Activated CD4-positive, CD25-positive, alpha-beta regulatory T cell treated with anti-CD3 and anti-CD28 coated beads, Interleukin-2, amount 50 U/mL, for 72 hours (primary cell): Measurements from ENCODE around the gene PRRT4.
A peak's percentile ranks its signal among the peaks of the same experiment; 100 is the strongest.

Experiments
- DNase-seq: peaks from one replicate; pipeline ENCODE4 v3.0.0; 2021

PRRT4 gene

GRCh38 chr7:128361411-128362379 lies at the start of gene PRRT4:
Gene PRRT4 (minus strand): TSS chr7:128361690.
- DNase-seq: no peak

- DNase-seq: no peak
Observed at GRCh38 chr7:128410451-128410753, 48.9 kb upstream of the PRRT4 start.

GRCh38 chr7:128409596-128410450 lies 48.3 kb upstream of the PRRT4 start, which contains the start of gene IMPDH1:
Gene IMPDH1 (minus strand): TSS chr7:128409982. CDS start chr7:128409901, 81 bp downstream.
- DNase-seq: peak; percentile 88

- peak; percentile 42 for DNase-seq
Observed at GRCh38 chr7:128408709-128409595, 47.5 kb upstream of the PRRT4 start.

- no peak for DNase-seq
Observed at GRCh38 chr7:128407751-128408708, 46.5 kb upstream of the PRRT4 start.

- no peak for DNase-seq
Observed at GRCh38 chr7:128407233-128407589, 45.7 kb upstream of the PRRT4 start.

GRCh38 chr7:128406314-128407232 lies 45.1 kb upstream of the PRRT4 start:
- DNase-seq: no peak

GRCh38 chr7:128405471-128406313 lies 44.2 kb upstream of the PRRT4 start:
- peak; percentile 54 for DNase-seq

GRCh38 chr7:128404886-128405470 lies 43.5 kb upstream of the PRRT4 start:
- no peak for DNase-seq

GRCh38 chr7:128404143-128404681 lies 42.7 kb upstream of the PRRT4 start:
- no peak for DNase-seq

- no peak for DNase-seq
Observed at GRCh38 chr7:128403676-128404075, 42.2 kb upstream of the PRRT4 start.

GRCh38 chr7:128402356-128402755 lies 40.9 kb upstream of the PRRT4 start:
- no peak for DNase-seq

- DNase-seq: no peak
Observed at GRCh38 chr7:128400566-128400965, 39.1 kb upstream of the PRRT4 start.

- no peak for DNase-seq
Observed at GRCh38 chr7:128399991-128400390, 38.5 kb upstream of the PRRT4 start.

- DNase-seq: no peak
Observed at GRCh38 chr7:128398841-128399135, 37.3 kb upstream of the PRRT4 start.

GRCh38 chr7:128398016-128398840 lies 36.7 kb upstream of the PRRT4 start:
- DNase-seq: peak; percentile 52

GRCh38 chr7:128396357-128396756 lies 34.9 kb upstream of the PRRT4 start:
- no peak for DNase-seq

- DNase-seq: no peak
Observed at GRCh38 chr7:128395748-128396147, 34.3 kb upstream of the PRRT4 start.
